Measurements from ENCODE around the gene TPSG1. TPM values are rescaled to one million over a fixed set of nuclear protein-coding genes. Genes with fewer than 3 reads are reported as not detected.
"Not testable (repeated sequence)": the region's sequence is repeated elsewhere in the genome, so short reads cannot be mapped to it uniquely, and the experiment has no call there.

TPSG1 gene
- total RNA-seq: 2.3 TPM
- long read RNA-seq, partial matches to known transcripts: 1 of 1 reads
- long read RNA-seq, other reads (novel, unspliced or antisense): 0 of 1 reads

DNA sequence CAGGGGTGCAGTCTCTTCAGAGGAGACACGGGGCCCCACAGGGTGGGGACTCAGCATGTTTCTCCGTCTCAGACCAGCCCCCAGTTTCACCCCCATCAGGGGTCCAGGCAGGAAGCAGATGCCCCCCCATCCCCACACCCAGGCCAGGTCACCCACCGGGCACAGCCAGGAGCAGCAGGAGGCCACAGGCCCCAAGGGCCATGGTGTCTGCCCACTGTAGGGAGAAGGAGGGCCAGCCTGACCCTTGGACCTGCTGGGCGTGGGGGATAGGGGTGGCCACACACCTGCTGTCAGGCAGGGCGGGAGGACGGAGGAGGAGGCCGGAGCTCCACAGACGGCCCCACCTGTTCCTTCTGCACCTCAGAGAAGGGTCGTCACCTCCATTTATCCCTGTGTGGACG lies at the start of gene TPSG1:
TSS of gene TPSG1 (minus strand) at position 218 of the 401 bp plus-strand sequence. CDS start at position 202, 16 bp downstream.
- no peak for DNase-seq
- no peak for TF ChIP-seq CTCF (IDR thresholded peaks at IDR 0.05)
- Histone ChIP-seq H3K36me3 (no peaks in the 10 kb centered on the region), H3K9me3 (no peaks in the 10 kb centered on the region), H3K4me3 (no peak within 1 kb of the TSS), H3K27ac (no peak within 1 kb of the TSS), H3K4me1 (no peaks in the 10 kb centered on the region), H3K27me3 (no peaks in the 10 kb centered on the region)
- intact Hi-C loops (cut with DNase I): no loop called here
- no peak for ATAC-seq

DNA sequence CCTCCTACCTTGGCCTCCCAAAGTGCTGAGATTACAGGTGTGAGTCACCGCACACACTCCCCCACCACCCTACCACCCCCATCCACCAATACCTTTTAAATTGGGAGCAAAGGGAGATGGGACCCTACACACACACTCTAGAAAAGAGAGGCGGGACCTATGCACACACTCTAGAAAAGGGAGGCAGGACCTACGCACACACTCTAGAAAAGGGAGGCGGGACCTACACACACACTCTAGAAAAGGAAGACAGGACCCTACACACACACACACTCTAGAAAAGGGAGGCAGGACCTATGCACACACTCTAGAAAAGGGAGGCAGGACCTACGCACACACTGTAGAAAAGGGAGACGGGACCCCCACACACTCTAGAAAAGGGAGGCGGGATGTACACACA lies 49.7 kb upstream of the TPSG1 start:
- Histone ChIP-seq H3K9me3 (no peaks in the 10 kb centered on the region), H3K4me1 (no peaks in the 10 kb centered on the region), H3K36me3 (no peaks in the 10 kb centered on the region), H3K27me3 (peaks cover 12% of the 10 kb centered on the region), H3K4me3 (no peak overlapping the region), H3K27ac (no peak overlapping the region)
- TF ChIP-seq CTCF (IDR thresholded peaks at IDR 0.05): no peak
- intact Hi-C loops (cut with DNase I): no loop called here
- no peak for DNase-seq
- no peak for ATAC-seq

DNA sequence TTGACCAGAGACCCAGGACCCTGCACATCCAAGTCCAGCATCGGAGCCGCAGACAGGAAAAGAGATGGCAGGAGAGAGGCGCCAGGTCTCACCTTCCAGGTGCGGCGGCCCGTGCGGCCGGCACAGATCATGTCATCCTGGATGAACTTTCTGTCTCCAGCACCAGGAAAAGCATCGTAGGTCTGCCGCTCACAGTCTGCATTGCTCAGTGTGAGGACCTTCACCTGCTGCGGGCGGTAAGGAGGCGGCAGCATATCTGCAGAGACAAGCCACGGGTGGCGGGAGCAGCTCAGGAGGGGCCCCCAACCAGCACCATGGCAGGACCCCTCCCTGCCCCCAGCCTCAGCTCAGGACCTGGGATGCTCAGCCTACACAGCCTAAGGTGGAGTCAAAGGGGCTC lies 48.7 kb upstream of the TPSG1 start:
- H3K36me3 ChIP-seq: no peaks in the 10 kb centered on the region
- H3K4me1 ChIP-seq: no peaks in the 10 kb centered on the region
- H3K4me3 ChIP-seq: no peak overlapping the region
- TF ChIP-seq CTCF (IDR thresholded peaks at IDR 0.05): no peak
- ATAC-seq: no peak
- no peaks in the 10 kb centered on the region for H3K9me3 ChIP-seq
- intact Hi-C loops (cut with DNase I): no loop called here
- H3K27ac ChIP-seq: no peak overlapping the region
- no peak for DNase-seq
- H3K27me3 ChIP-seq: peaks cover 12% of the 10 kb centered on the region

GRCh38 chr16:1272453-1273198 lies 47.6 kb upstream of the TPSG1 start:
- H3K9me3 ChIP-seq: no peaks in the 10 kb centered on the region
- H3K27me3 ChIP-seq: peaks cover 6% of the 10 kb centered on the region
- no peak overlapping the region for H3K4me3 ChIP-seq
- DNase-seq (no peak), ATAC-seq (no peak)
- no peak for TF ChIP-seq CTCF (IDR thresholded peaks at IDR 0.05)
- intact Hi-C loops (cut with DNase I): no loop called here
- no peak overlapping the region for H3K27ac ChIP-seq
- no peaks in the 10 kb centered on the region for H3K36me3 ChIP-seq
- no peaks in the 10 kb centered on the region for H3K4me1 ChIP-seq

- H3K27me3 ChIP-seq; intact Hi-C loops (cut with DNase I); H3K4me1 ChIP-seq; ATAC-seq; H3K36me3 ChIP-seq; DNase-seq; H3K9me3 ChIP-seq; H3K4me3 ChIP-seq; H3K27ac ChIP-seq: not testable (repeated sequence)
Measured at GRCh38 chr16:1271724-1272413, 46.8 kb upstream of the TPSG1 start.

DNA sequence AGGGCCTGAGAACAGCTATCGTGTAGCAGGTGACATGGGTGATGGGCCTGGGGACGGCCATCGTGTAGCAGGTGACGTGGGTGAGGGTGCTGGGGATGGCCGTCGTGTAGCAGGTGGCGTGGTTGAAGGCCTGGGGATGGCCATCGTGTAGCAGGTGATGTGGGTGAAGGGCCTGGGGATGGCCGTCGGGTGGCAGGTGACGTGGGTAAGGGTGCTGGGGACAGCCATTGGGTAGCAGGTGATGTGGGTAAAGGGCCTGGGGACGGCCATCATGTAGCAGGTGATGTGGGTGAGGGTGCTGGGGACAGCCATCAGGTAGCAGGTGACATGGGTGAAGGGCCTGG lies 46.3 kb upstream of the TPSG1 start:
- no peaks in the 10 kb centered on the region for H3K4me1 ChIP-seq
- ATAC-seq (no peak), DNase-seq (no peak)
- no peak overlapping the region for H3K27ac ChIP-seq
- intact Hi-C loops (cut with DNase I): no loop called here
- no peaks in the 10 kb centered on the region for H3K9me3 ChIP-seq
- no peak overlapping the region for H3K4me3 ChIP-seq
- no peaks in the 10 kb centered on the region for H3K27me3 ChIP-seq
- H3K36me3 ChIP-seq: no peaks in the 10 kb centered on the region
- no peak for TF ChIP-seq CTCF (IDR thresholded peaks at IDR 0.05)

GRCh38 chr16:1269418-1269817 lies 44.4 kb upstream of the TPSG1 start:
- H3K4me1 ChIP-seq; H3K36me3 ChIP-seq; H3K27ac ChIP-seq; H3K27me3 ChIP-seq; ATAC-seq; DNase-seq; H3K4me3 ChIP-seq; intact Hi-C loops (cut with DNase I); H3K9me3 ChIP-seq: not testable (repeated sequence)

Data from upper lobe of right lung (tissue), 1 donor.